BLaER1 (cell line): ENCODE measurements around the gene ZBTB16.

Experiments
- H3K27ac ChIP-seq: shearing (Covaris generic); formaldehyde crosslinking; 2 replicates; pipeline ENCODE4 v1.8.1; 2022
- H3K27me3 ChIP-seq: shearing (Covaris generic); formaldehyde crosslinking; 2 replicates; pipeline ENCODE4 v1.8.1; 2022
- H3K36me3 ChIP-seq: shearing (Covaris generic); formaldehyde crosslinking; 2 replicates; pipeline ENCODE4 v1.8.1; 2022
- H3K4me1 ChIP-seq: shearing (Covaris generic); formaldehyde crosslinking; 2 replicates; pipeline ENCODE4 v1.8.1; 2022
- H3K4me2 ChIP-seq: shearing (Covaris generic); formaldehyde crosslinking; 2 replicates; pipeline ENCODE4 v1.8.1; 2022
- H3K4me3 ChIP-seq: shearing (Covaris generic); formaldehyde crosslinking; 2 replicates; pipeline ENCODE4 v1.8.1; 2022
- H3K9ac ChIP-seq: shearing (Covaris generic); formaldehyde crosslinking; 2 replicates; pipeline ENCODE4 v1.8.1; 2022
- H3K9me3 ChIP-seq: shearing (Covaris generic); formaldehyde crosslinking; 2 replicates; pipeline ENCODE4 v1.8.1; 2022
- H4K20me1 ChIP-seq: shearing (Covaris generic); formaldehyde crosslinking; 2 replicates; pipeline ENCODE4 v1.8.1; 2022
- Cebpa-rat ChIP-seq: shearing (Covaris generic); IDR thresholded peaks from 2 replicates; pipeline ENCODE4 v1.8.1; 2022

The ZBTB16 gene

GRCh38 chr11:114278342-114279065 is 219.0 kb downstream of the ZBTB16 start:
- no peak for TF ChIP-seq Cebpa-rat
- Histone ChIP-seq H3K36me3 (no peaks in the 10 kb centered on the region), H3K4me2 (no peak overlapping the region), H3K9me3 (no peaks in the 10 kb centered on the region), H3K4me3 (no peak overlapping the region), H4K20me1 (no peaks in the 10 kb centered on the region), H3K27me3 (no peaks in the 10 kb centered on the region), H3K27ac (no peak overlapping the region), H3K4me1 (no peaks in the 10 kb centered on the region), H3K9ac (no peak overlapping the region)

- no peak overlapping the region for H3K9ac ChIP-seq
- no peak overlapping the region for H3K27ac ChIP-seq
- no peaks in the 10 kb centered on the region for H3K27me3 ChIP-seq
- no peaks in the 10 kb centered on the region for H3K4me1 ChIP-seq
- no peak overlapping the region for H3K4me2 ChIP-seq
- no peak overlapping the region for H3K4me3 ChIP-seq
- no peak for TF ChIP-seq Cebpa-rat
- no peaks in the 10 kb centered on the region for H3K36me3 ChIP-seq
- no peaks in the 10 kb centered on the region for H4K20me1 ChIP-seq
- H3K9me3 ChIP-seq: no peaks in the 10 kb centered on the region
Measured at GRCh38 chr11:114279792-114280546, 220.5 kb downstream of the ZBTB16 start.

DNA sequence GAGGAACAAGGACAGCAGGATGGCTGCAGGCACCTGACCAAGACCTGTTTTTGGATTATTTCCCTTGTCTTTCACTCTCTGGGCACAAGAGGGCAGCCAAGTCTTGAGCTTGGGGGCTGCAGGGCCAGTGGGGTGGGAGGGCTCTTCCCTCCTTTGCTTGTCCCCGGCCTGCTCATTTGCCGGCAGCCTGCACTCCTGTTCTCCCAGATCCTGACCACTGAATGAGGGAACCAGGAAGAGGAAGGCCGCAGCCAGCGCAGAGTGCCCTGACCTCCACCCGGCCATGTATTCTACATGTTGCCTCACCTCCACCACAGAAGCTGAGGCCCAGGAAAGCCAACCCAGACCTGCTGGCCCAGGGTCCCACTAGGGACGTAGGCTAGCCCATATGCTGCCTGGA is 221.2 kb downstream of the ZBTB16 start:
- Histone ChIP-seq H3K27ac (no peak overlapping the region), H3K9ac (no peak overlapping the region), H4K20me1 (no peaks in the 10 kb centered on the region), H3K4me2 (no peak overlapping the region), H3K4me3 (no peak overlapping the region), H3K36me3 (no peaks in the 10 kb centered on the region), H3K27me3 (no peaks in the 10 kb centered on the region), H3K9me3 (no peaks in the 10 kb centered on the region), H3K4me1 (no peaks in the 10 kb centered on the region)
- no peak for TF ChIP-seq Cebpa-rat

DNA sequence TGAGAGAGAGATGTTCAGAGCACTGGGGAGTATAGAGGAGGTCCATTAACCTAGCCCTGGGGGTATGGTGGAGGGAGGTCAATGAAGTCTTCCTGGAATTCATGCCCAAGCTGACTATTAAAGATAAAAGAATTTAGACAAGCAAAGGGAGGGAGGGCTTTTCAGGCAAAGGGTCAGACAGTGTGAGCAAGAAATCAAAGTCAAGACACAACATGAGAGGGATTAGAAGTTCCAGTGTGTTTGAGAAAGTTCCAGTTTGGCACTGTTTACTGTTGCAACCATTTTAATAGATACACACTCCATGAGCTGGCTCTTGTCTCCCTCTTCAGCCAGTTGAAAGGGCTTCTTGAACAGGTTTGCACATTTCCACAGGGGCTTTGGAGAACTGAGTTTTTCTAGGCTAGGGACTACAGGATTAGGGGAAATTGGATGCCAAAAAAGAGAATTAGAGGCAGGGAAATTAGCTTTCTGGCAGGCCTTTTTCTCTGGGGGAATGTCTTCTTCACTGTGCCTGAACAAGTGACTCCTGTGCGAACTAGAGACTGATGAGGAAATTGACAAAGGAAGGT is 222.0 kb downstream of the ZBTB16 start:
- Histone ChIP-seq H3K27me3 (no peaks in the 10 kb centered on the region), H3K4me1 (no peaks in the 10 kb centered on the region), H3K27ac (no peak overlapping the region), H3K9me3 (no peaks in the 10 kb centered on the region), H4K20me1 (no peaks in the 10 kb centered on the region), H3K4me2 (no peak overlapping the region), H3K9ac (no peak overlapping the region), H3K4me3 (no peak overlapping the region), H3K36me3 (no peaks in the 10 kb centered on the region)
- no peak for TF ChIP-seq Cebpa-rat

- H3K27ac ChIP-seq: no peak overlapping the region
Measured at GRCh38 chr11:114282488-114282887, 223.0 kb downstream of the ZBTB16 start.

GRCh38 chr11:114283422-114283821 is 223.9 kb downstream of the ZBTB16 start:
- H3K36me3 ChIP-seq: no peaks in the 10 kb centered on the region
- H3K4me3 ChIP-seq: no peak overlapping the region
- H3K4me2 ChIP-seq: no peak overlapping the region
- TF ChIP-seq Cebpa-rat: no peak
- H3K27ac ChIP-seq: no peak overlapping the region
- no peaks in the 10 kb centered on the region for H3K9me3 ChIP-seq
- no peaks in the 10 kb centered on the region for H3K27me3 ChIP-seq
- no peaks in the 10 kb centered on the region for H4K20me1 ChIP-seq
- no peaks in the 10 kb centered on the region for H3K4me1 ChIP-seq
- no peak overlapping the region for H3K9ac ChIP-seq

More at GRCh38 chr11:114282488-114282887, 223.0 kb downstream of the ZBTB16 start:
- H3K27me3 ChIP-seq: no peaks in the 10 kb centered on the region
- H4K20me1 ChIP-seq: no peaks in the 10 kb centered on the region
- H3K4me2 ChIP-seq: no peak overlapping the region
- H3K4me1 ChIP-seq: no peaks in the 10 kb centered on the region
- H3K9me3 ChIP-seq: no peaks in the 10 kb centered on the region
- no peak for TF ChIP-seq Cebpa-rat
- H3K36me3 ChIP-seq: no peaks in the 10 kb centered on the region
- H3K4me3 ChIP-seq: no peak overlapping the region
- H3K9ac ChIP-seq: no peak overlapping the region

DNA sequence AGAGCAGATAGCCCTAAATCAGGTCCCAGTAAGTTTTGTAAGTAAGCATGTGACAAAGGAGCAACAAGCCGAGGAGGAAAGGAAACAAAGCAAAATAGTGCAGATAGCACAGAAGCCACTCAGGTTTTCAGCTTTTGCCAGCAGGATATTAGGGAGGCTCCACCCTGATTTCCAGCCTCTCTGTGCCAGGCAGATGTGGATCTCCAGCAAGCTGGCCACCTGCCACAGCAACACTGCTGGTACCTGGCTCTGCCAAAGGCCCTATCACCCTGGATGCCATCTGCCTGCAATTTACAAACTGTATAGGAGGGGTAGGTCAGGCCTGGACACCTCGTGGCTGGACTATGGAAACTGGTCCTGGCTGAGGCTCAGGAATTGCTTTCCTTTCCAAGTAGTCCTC is 224.5 kb downstream of the ZBTB16 start:
- no peaks in the 10 kb centered on the region for H3K9me3 ChIP-seq
- H4K20me1 ChIP-seq: no peaks in the 10 kb centered on the region
- H3K4me3 ChIP-seq: no peak overlapping the region
- no peak overlapping the region for H3K27ac ChIP-seq
- H3K9ac ChIP-seq: no peak overlapping the region
- TF ChIP-seq Cebpa-rat: no peak
- no peaks in the 10 kb centered on the region for H3K4me1 ChIP-seq
- H3K36me3 ChIP-seq: no peaks in the 10 kb centered on the region
- H3K27me3 ChIP-seq: no peaks in the 10 kb centered on the region
- H3K4me2 ChIP-seq: no peak overlapping the region

DNA sequence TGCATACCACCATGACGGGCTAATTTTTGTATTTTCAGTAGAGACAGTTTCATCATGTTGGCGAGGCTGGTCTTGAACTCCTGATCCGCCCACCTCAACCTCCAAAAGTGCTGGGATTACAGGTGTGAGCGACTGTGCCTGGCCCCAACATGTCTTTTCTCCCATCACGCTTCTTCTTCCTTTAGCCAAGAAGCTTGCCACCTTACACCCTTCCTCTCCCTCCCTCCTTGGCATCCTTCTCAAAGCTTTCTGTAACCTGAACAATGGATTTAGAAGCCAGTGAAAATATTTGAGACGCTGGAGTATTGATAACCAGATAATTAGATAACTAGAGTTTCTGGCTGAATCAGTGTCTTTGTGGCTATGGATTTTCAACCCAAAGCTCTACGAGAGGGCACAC is 225.4 kb downstream of the ZBTB16 start:
- Histone ChIP-seq H3K4me3 (no peak overlapping the region), H3K9ac (no peak overlapping the region), H3K4me1 (no peaks in the 10 kb centered on the region), H3K27ac (no peak overlapping the region), H3K36me3 (no peaks in the 10 kb centered on the region), H3K4me2 (no peak overlapping the region), H4K20me1 (no peaks in the 10 kb centered on the region), H3K27me3 (no peaks in the 10 kb centered on the region), H3K9me3 (no peaks in the 10 kb centered on the region)
- no peak for TF ChIP-seq Cebpa-rat

- TF ChIP-seq Cebpa-rat: no peak
- Histone ChIP-seq H3K36me3 (no peaks in the 10 kb centered on the region), H3K27me3 (no peaks in the 10 kb centered on the region), H3K27ac (no peak overlapping the region), H4K20me1 (no peaks in the 10 kb centered on the region), H3K9ac (no peak overlapping the region), H3K9me3 (no peaks in the 10 kb centered on the region), H3K4me2 (no peak overlapping the region), H3K4me1 (no peaks in the 10 kb centered on the region), H3K4me3 (no peak overlapping the region)
Measured at GRCh38 chr11:114285599-114285998, 226.1 kb downstream of the ZBTB16 start.

DNA sequence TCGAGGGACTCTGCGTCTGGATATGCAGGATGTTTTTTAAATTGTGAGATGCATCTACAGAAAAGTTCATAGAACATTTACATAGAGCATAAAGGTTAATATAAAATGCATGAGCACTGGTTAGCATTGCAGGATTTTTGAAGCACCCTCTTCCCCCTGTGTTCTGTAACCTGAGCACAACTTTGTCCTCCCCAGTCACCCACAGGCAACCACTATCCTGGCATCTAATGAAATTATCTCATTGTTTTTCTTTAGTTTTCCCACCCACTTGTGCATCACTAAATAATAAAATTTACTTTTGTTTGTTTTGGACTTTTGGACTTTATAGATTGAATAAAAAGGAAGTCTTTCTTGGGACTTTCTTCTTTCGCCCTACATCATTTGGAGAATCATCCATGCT is 226.7 kb downstream of the ZBTB16 start:
- H3K27ac ChIP-seq: no peak overlapping the region
- H3K27me3 ChIP-seq: no peaks in the 10 kb centered on the region
- H3K9me3 ChIP-seq: no peaks in the 10 kb centered on the region
- no peaks in the 10 kb centered on the region for H3K4me1 ChIP-seq
- H3K4me2 ChIP-seq: no peak overlapping the region
- no peak overlapping the region for H3K4me3 ChIP-seq
- H3K36me3 ChIP-seq: no peaks in the 10 kb centered on the region
- H3K9ac ChIP-seq: no peak overlapping the region
- TF ChIP-seq Cebpa-rat: no peak
- no peaks in the 10 kb centered on the region for H4K20me1 ChIP-seq
